PC-3 (cell line): ENCODE measurements around the gene IGSF22. TPM values are rescaled to one million over a fixed set of nuclear protein-coding genes. Genes with fewer than 3 reads are reported as not detected.

Experiments used
- ATAC-seq: fragments of 200-7000 bp; cut with Tn5 transposase; 2 replicates; pipeline ENCODE4 v1.9.1; 2020; ENCODE audit warnings: mild to moderate bottlenecking, moderate library complexity
- BruUV-seq: library from RNA; stranded (reverse); fragments of 400-500 nt; replicated peaks from 2 replicates; lab custom pipeline; 2021; lab: Mats Ljungman, UMichigan
- CTCF ChIA-PET: fragments of 300-600 bp; sonication (Branson Sonifier 250); formaldehyde crosslinking; loops from one replicate; lab custom pipeline; 2022; ENCODE audit warnings: antibody characterized with exemption; lab: Charles Lee
- POLR2A ChIA-PET: fragments of 300-600 bp; sonication (Branson Sonifier 250); formaldehyde crosslinking; loops from one replicate; lab custom pipeline; 2022; ENCODE audit warnings: antibody characterized with exemption; ENCODE audit not compliant: unreplicated experiment; lab: Charles Lee
- DNase-seq: peaks from one replicate; pipeline ENCODE4 v3.0.0-alpha.2; 2015
- H2AFZ ChIP-seq: fragments of 300-600 bp; sonication (generic); 2 replicates; pipeline ENCODE4 v1.6.0; 2016; ENCODE audit warnings: antibody characterized with exemption, low read length
- H3F3A ChIP-seq: fragments of 300-600 bp; sonication (generic); one replicate; pipeline ENCODE4 v1.6.0; 2017; ENCODE audit warnings: antibody characterized with exemption, low read length, control low read depth, mild to moderate bottlenecking; ENCODE audit not compliant: unreplicated experiment
- H3K27ac ChIP-seq: fragments of 300-600 bp; sonication (generic); 2 replicates; pipeline ENCODE4 v1.5.1; 2016; ENCODE audit warnings: mild to moderate bottlenecking, low read length
- H3K27me3 ChIP-seq: fragments of 300-600 bp; sonication (generic); 2 replicates; pipeline ENCODE4 v1.6.1; 2016; ENCODE audit warnings: low read length, mixed read lengths
- H3K36me3 ChIP-seq: fragments of 300-600 bp; sonication (generic); 2 replicates; pipeline ENCODE4 v1.6.1; 2016; ENCODE audit warnings: low read depth, mixed run types, low read length, mixed read lengths
- H3K4me1 ChIP-seq: fragments of 300-600 bp; sonication (generic); 2 replicates; pipeline ENCODE4 v1.5.1; 2016; ENCODE audit warnings: low read length; ENCODE audit not compliant: insufficient read depth
- H3K4me2 ChIP-seq: fragments of 300-600 bp; sonication (generic); 2 replicates; pipeline ENCODE4 v1.6.0; 2016; ENCODE audit warnings: low read length
- H3K4me3 ChIP-seq: fragments of 300-600 bp; sonication (generic); 2 replicates; pipeline ENCODE4 v1.5.1; 2016; ENCODE audit warnings: mild to moderate bottlenecking, low read length, mixed read lengths
- H3K79me2 ChIP-seq: fragments of 300-600 bp; sonication (generic); 2 replicates; pipeline ENCODE4 v1.6.1; 2017; ENCODE audit warnings: low read length, mixed read lengths
- H3K9ac ChIP-seq: fragments of 300-600 bp; sonication (generic); 2 replicates; pipeline ENCODE4 v1.6.0; 2016; ENCODE audit warnings: mild to moderate bottlenecking, low read length
- H3K9me2 ChIP-seq: fragments of 300-600 bp; sonication (generic); replicated peaks from 2 replicates; pipeline ENCODE4 v1.6.1; 2016; ENCODE audit warnings: mixed run types, low read length, mixed read lengths
- H3K9me3 ChIP-seq: fragments of 300-600 bp; sonication (generic); 2 replicates; pipeline ENCODE4 v1.6.1; 2016; ENCODE audit warnings: low read length, mixed read lengths
- H4K20me1 ChIP-seq: fragments of 300-600 bp; sonication (generic); 2 replicates; pipeline ENCODE4 v1.6.1; 2016; ENCODE audit warnings: low read length, mixed read lengths
- CTCF ChIP-seq: fragments of 300-600 bp; sonication (generic); conservative IDR thresholded peaks from 2 replicates; pipeline ENCODE4 v1.5.1; 2017; ENCODE audit warnings: antibody characterized with exemption, low read depth, mild to moderate bottlenecking, low read length
- EZH2 ChIP-seq: fragments of 300-600 bp; sonication (generic); IDR thresholded peaks from one replicate; pipeline ENCODE4 v1.6.1; 2017; ENCODE audit warnings: antibody characterized with exemption, mild to moderate bottlenecking, low read length; ENCODE audit not compliant: unreplicated experiment
- EZH2phosphoT487 ChIP-seq: fragments of 300-600 bp; sonication (generic); IDR thresholded peaks from 2 replicates; pipeline ENCODE4 v1.6.1; 2018; ENCODE audit warnings: mild to moderate bottlenecking, antibody characterized with exemption, low read length, borderline replicate concordance
- intact Hi-C: fragments of 100-400 bp; cut with micrococcal nuclease; formaldehyde crosslinking; loops from 2 replicates; pipeline ENCODE4 v1.9.0; 2023
- total RNA-seq: library from RNA; depleted of rRNA; stranded (reverse); fragments of >200 nt; gene quantifications from 2 replicates; pipeline ENCODE4 v1.2.3, GENCODE V29; 2014

Gene IGSF22
- total RNA-seq, 1 experiment from 2014 or later = not detected

GRCh38 chr11:18703001-18703763, 22.8 kb downstream of the IGSF22 start:
- H3K27me3 ChIP-seq = no peaks in the 10 kb centered on the region
- peaks cover 10% of the 10 kb centered on the region; the same call in 1 of the 2 replicates for H3K4me1 ChIP-seq
- ChIA-PET CTCF (no interaction called here), POLR2A (no interaction called here)
- no peaks in the 10 kb centered on the region for H3K79me2 ChIP-seq
- no peak overlapping the region for H3K4me3 ChIP-seq
- TF ChIP-seq EZH2 (no peak), CTCF (no peak), EZH2phosphoT487 (no peak)
- DNase-seq = no peak
- no peaks in the 10 kb centered on the region for H4K20me1 ChIP-seq
- H3K9me2 ChIP-seq = no peaks in the 10 kb centered on the region
- no peaks in the 10 kb centered on the region for H3K9me3 ChIP-seq
- no peak overlapping the region for H3K27ac ChIP-seq
- H3F3A ChIP-seq = no peaks in the 10 kb centered on the region
- H3K9ac ChIP-seq = no peak overlapping the region
- BruUV-seq = no TSS peak
- ATAC-seq = no peak
- intact Hi-C loops = no loop called here
- H3K4me2 ChIP-seq = no peak overlapping the region
- H2AFZ ChIP-seq = no peak overlapping the region
- no peaks in the 10 kb centered on the region for H3K36me3 ChIP-seq

- no TSS peak for BruUV-seq
These were observed 24.3 kb downstream of the IGSF22 start for GRCh38 chr11:18701614-18702216.

More at GRCh38 chr11:18701614-18702216, 24.3 kb downstream of the IGSF22 start:
- Histone ChIP-seq H4K20me1 (no peaks in the 10 kb centered on the region), H3K4me2 (no peak overlapping the region), H3K79me2 (no peaks in the 10 kb centered on the region), H2AFZ (no peak overlapping the region), H3K4me1 (peaks cover 17% of the 10 kb centered on the region), H3F3A (no peaks in the 10 kb centered on the region), H3K9me3 (no peaks in the 10 kb centered on the region), H3K27ac (no peak overlapping the region), H3K4me3 (no peak overlapping the region), H3K9me2 (no peaks in the 10 kb centered on the region), H3K9ac (no peak overlapping the region), H3K27me3 (no peaks in the 10 kb centered on the region), H3K36me3 (no peaks in the 10 kb centered on the region)
- POLR2A ChIA-PET = no interaction called here
- CTCF ChIA-PET = no interaction called here
- DNase-seq = no peak
- ATAC-seq = no peak
- intact Hi-C loops = no loop called here
- TF ChIP-seq EZH2phosphoT487 (no peak), EZH2 (no peak), CTCF (no peak)
